SU-DHL-6 (cell line): ENCODE results near the gene ERCC4.

Source experiments
- H2AFZ ChIP-seq: fragments of 200-600 bp; sonication (generic); 2 replicates; pipeline ENCODE4 v1.6.1; 2014; ENCODE audit warnings: low read depth, mild to moderate bottlenecking, moderate library complexity, mixed read lengths, antibody characterized with exemption, low read length; ENCODE audit not compliant: severe bottlenecking
- H3F3A ChIP-seq: fragments of 200-600 bp; shearing (Covaris generic); 2 replicates; pipeline ENCODE4 v1.6.0; 2016; ENCODE audit warnings: antibody characterized with exemption, mild to moderate bottlenecking; ENCODE audit not compliant: insufficient read depth
- H3K27ac ChIP-seq: fragments of 200-600 bp; sonication (generic); 2 replicates; pipeline ENCODE4 v1.5.1; 2016; ENCODE audit warnings: low read depth, mild to moderate bottlenecking, low read length, moderate library complexity, mixed read lengths
- H3K27me3 ChIP-seq: fragments of 200-600 bp; sonication (generic), shearing (Covaris generic); 2 replicates; pipeline ENCODE4 v1.6.0; 2014; ENCODE audit warnings: mild to moderate bottlenecking, low read length
- H3K36me3 ChIP-seq: fragments of 200-600 bp; sonication (generic); 2 replicates; pipeline ENCODE4 v1.6.1; 2014; ENCODE audit warnings: mild to moderate bottlenecking, low read length, mixed read lengths
- H3K4me2 ChIP-seq: fragments of 300-600, 200-600 bp; shearing (Covaris generic), sonication (generic); 2 replicates; pipeline ENCODE4 v1.6.0; 2014; ENCODE audit warnings: low read length, low read depth, mild to moderate bottlenecking; ENCODE audit not compliant: poor library complexity, severe bottlenecking
- H3K4me3 ChIP-seq: fragments of 200-600 bp; sonication (generic); 2 replicates; pipeline ENCODE4 v1.5.1; 2014; ENCODE audit warnings: antibody characterized with exemption, low read length, mild to moderate bottlenecking, mixed read lengths; ENCODE audit not compliant: insufficient read depth, poor library complexity, severe bottlenecking
- H3K79me2 ChIP-seq: fragments of 200-600 bp; sonication (generic); 2 replicates; pipeline ENCODE4 v1.6.1; 2014; ENCODE audit warnings: mild to moderate bottlenecking, low read length, moderate library complexity; ENCODE audit not compliant: insufficient read depth
- H3K9ac ChIP-seq: fragments of 200-600 bp; sonication (generic); 2 replicates; pipeline ENCODE4 v1.7.0; 2014; ENCODE audit warnings: mild to moderate bottlenecking, low read length
- H3K9me2 ChIP-seq: fragments of 200-600 bp; sonication (generic); replicated peaks from 2 replicates; pipeline ENCODE4 v1.6.1; 2014; ENCODE audit warnings: low read length; ENCODE audit not compliant: insufficient read depth
- H3K9me3 ChIP-seq: fragments of 200-600 bp; sonication (generic); 2 replicates; pipeline ENCODE4 v1.6.1; 2014; ENCODE audit warnings: low read length, mixed read lengths; ENCODE audit not compliant: insufficient read depth
- H4K20me1 ChIP-seq: fragments of 200-600 bp; sonication (generic); 2 replicates; pipeline ENCODE4 v1.6.1; 2014; ENCODE audit warnings: low read depth, mild to moderate bottlenecking, antibody characterized with exemption, low read length, moderate library complexity, mixed read lengths
- EZH2phosphoT487 ChIP-seq: fragments of 200-600 bp; sonication (generic), shearing (Covaris generic); conservative IDR thresholded peaks from 2 replicates; pipeline ENCODE4 v1.6.1; 2018; ENCODE audit warnings: mild to moderate bottlenecking, antibody characterized with exemption, low read length, moderate library complexity, mixed read lengths
- TF ChIP-seq, protein P1 (sequence below): fragments of 200-600 bp; sonication (generic); IDR thresholded peaks from one replicate; pipeline ENCODE4 v1.5.1; 2017; ENCODE audit warnings: antibody characterized with exemption, mild to moderate bottlenecking, low read length, moderate library complexity; ENCODE audit not compliant: insufficient read depth, poor library complexity, severe bottlenecking

Gene ERCC4

GRCh38 chr16:13926464-13926863 is 6.5 kb downstream of the ERCC4 start:
- H3K79me2 ChIP-seq = no peaks in the 10 kb centered on the region
- H3K36me3 ChIP-seq = peaks cover 13% of the 10 kb centered on the region; the same call in 1 of the 2 replicates
- no peak overlapping the region for H3K9ac ChIP-seq
- no peaks in the 10 kb centered on the region for H4K20me1 ChIP-seq
- H3K27ac ChIP-seq = no peak overlapping the region
- H3F3A ChIP-seq = peaks cover 10% of the 10 kb centered on the region; the same call in 1 of the 2 replicates
- no peaks in the 10 kb centered on the region for H3K9me2 ChIP-seq
- H3K9me3 ChIP-seq = no peaks in the 10 kb centered on the region
- no peak for TF ChIP-seq EZH2phosphoT487
- TF ChIP-seq, protein P1, sequence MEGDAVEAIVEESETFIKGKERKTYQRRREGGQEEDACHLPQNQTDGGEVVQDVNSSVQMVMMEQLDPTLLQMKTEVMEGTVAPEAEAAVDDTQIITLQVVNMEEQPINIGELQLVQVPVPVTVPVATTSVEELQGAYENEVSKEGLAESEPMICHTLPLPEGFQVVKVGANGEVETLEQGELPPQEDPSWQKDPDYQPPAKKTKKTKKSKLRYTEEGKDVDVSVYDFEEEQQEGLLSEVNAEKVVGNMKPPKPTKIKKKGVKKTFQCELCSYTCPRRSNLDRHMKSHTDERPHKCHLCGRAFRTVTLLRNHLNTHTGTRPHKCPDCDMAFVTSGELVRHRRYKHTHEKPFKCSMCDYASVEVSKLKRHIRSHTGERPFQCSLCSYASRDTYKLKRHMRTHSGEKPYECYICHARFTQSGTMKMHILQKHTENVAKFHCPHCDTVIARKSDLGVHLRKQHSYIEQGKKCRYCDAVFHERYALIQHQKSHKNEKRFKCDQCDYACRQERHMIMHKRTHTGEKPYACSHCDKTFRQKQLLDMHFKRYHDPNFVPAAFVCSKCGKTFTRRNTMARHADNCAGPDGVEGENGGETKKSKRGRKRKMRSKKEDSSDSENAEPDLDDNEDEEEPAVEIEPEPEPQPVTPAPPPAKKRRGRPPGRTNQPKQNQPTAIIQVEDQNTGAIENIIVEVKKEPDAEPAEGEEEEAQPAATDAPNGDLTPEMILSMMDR = no peak
- no peak overlapping the region for H3K4me3 ChIP-seq
- H2AFZ ChIP-seq = no peak overlapping the region
- no peaks in the 10 kb centered on the region for H3K27me3 ChIP-seq
- H3K4me2 ChIP-seq = no peak overlapping the region

- Histone ChIP-seq H3K36me3 (peaks cover 15% of the 10 kb centered on the region; the same call in 1 of the 2 replicates), H3K27me3 (no peaks in the 10 kb centered on the region), H2AFZ (no peak overlapping the region), H3K9me2 (no peaks in the 10 kb centered on the region), H3K4me2 (no peak overlapping the region), H4K20me1 (no peaks in the 10 kb centered on the region), H3K9me3 (no peaks in the 10 kb centered on the region), H3K9ac (no peak overlapping the region), H3K4me3 (no peak overlapping the region), H3K79me2 (no peaks in the 10 kb centered on the region), H3F3A (peaks cover 10% of the 10 kb centered on the region; the same call in 1 of the 2 replicates), H3K27ac (no peak overlapping the region)
- TF ChIP-seq, protein P1 = no peak
- TF ChIP-seq EZH2phosphoT487 = no peak
Measured at GRCh38 chr16:13926891-13927290, 6.9 kb downstream of the ERCC4 start.

- Histone ChIP-seq H3K36me3 (peaks cover 17% of the 10 kb centered on the region; the same call in 1 of the 2 replicates), H3K4me2 (no peak overlapping the region), H3K4me3 (no peak overlapping the region), H3K9ac (no peak overlapping the region), H3K9me2 (no peaks in the 10 kb centered on the region), H3K9me3 (no peaks in the 10 kb centered on the region), H3K79me2 (no peaks in the 10 kb centered on the region), H3F3A (no peaks in the 10 kb centered on the region), H4K20me1 (no peaks in the 10 kb centered on the region), H3K27ac (no peak overlapping the region), H3K27me3 (no peaks in the 10 kb centered on the region), H2AFZ (no peak overlapping the region)
- TF ChIP-seq EZH2phosphoT487 = no peak
- TF ChIP-seq, protein P1 = no peak
Measured at GRCh38 chr16:13928646-13929045, 8.7 kb downstream of the ERCC4 start.
